ENCODE data around the gene CMIP. TPM values are rescaled to one million over a fixed set of nuclear protein-coding genes. Genes with fewer than 3 reads are reported as not detected.

CMIP gene
- total RNA-seq, 1 donor from 2014 or later: 6.6 TPM

- TF ChIP-seq EZH2phosphoT487 (IDR thresholded peaks at IDR 0.05) (no peak), EZH2 (IDR thresholded peaks at IDR 0.05) (no peak), CTCF (IDR thresholded peaks at IDR 0.05) (no peak)
- H3K4me3 Mint-ChIP-seq: no peak overlapping the region
- H3K4me1 ChIP-seq: peaks cover 9% of the 10 kb centered on the region
- H3K9ac ChIP-seq: no peak overlapping the region
- no peak for DNase-seq (ENCODE audit: low spot score)
- H3K27me3 ChIP-seq: no peaks in the 10 kb centered on the region
- no peaks in the 10 kb centered on the region for H3K36me3 ChIP-seq
- H3K27ac Mint-ChIP-seq: no peak overlapping the region
- no peak overlapping the region for H2AFZ ChIP-seq (replicated peaks)
- H3K9me3 Mint-ChIP-seq: no peaks in the 10 kb centered on the region
- H3F3A ChIP-seq (ENCODE audit: low read depth): no peaks in the 10 kb centered on the region
- peaks cover 73% of the 10 kb centered on the region for H4K20me1 ChIP-seq (ENCODE audit: low read depth)
- no peak overlapping the region for H3K27ac ChIP-seq
- no peak overlapping the region for H3K4me3 ChIP-seq
- H3K4me1 Mint-ChIP-seq: peaks cover 52% of the 10 kb centered on the region
- peaks cover 90% of the 10 kb centered on the region for H3K79me2 ChIP-seq (ENCODE audit: low read depth)
- H3K36me3 Mint-ChIP-seq: peaks cover 12% of the 10 kb centered on the region
- H3K4me2 ChIP-seq: no peak overlapping the region
- no peaks in the 10 kb centered on the region for H3K9me3 ChIP-seq (ENCODE audit: low read depth)
- H3K27me3 Mint-ChIP-seq (ENCODE audit: insufficient read depth, low read depth): peaks cover 4% of the 10 kb centered on the region
Measured at GRCh38 chr16:81480606-81481206, 36.1 kb downstream of the CMIP start.

DNA sequence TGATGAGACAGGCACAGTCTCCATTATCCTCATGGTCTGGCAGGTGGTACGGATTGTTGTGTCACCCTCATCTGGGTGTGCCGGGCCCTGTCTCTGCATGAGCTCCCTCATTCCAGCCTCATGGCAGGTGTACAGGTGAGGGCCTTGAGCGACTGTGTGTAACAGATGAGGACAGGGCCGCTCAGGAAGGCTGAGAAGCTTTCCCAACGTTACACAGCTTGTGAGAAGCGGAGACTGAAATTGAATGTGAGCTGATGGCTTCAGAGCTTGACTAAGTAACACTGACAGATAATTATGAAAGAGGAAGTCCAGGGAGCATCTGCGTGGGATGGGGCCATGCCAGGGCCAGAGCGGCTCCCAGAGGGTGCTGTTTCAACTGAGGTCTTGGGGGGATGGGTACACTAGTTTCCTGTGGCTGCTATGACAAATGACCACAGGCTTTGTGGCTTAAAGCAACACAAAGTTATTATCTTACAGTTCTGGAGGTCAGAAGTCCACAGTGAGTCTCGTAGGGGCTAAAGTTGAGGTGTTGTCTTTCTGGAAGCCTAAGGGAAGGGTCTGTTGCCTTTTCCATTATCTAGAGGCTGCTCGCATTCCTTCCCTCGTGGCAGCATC is 36.7 kb downstream of the CMIP start:
- Mint-ChIP-seq H3K4me3 (no peak overlapping the region), H3K4me1 (peaks cover 57% of the 10 kb centered on the region), H3K27ac (no peak overlapping the region), H3K9me3 (no peaks in the 10 kb centered on the region), H3K27me3 (ENCODE audit: insufficient read depth, low read depth) (peaks cover 3% of the 10 kb centered on the region), H3K36me3 (peaks cover 7% of the 10 kb centered on the region)
- peaks cover 9% of the 10 kb centered on the region for H3K4me1 ChIP-seq
- H2AFZ ChIP-seq (replicated peaks): no peak overlapping the region
- H3K79me2 ChIP-seq (ENCODE audit: low read depth): peaks cover 93% of the 10 kb centered on the region
- H3K27ac ChIP-seq: no peak overlapping the region
- no peak overlapping the region for H3K4me3 ChIP-seq
- no peaks in the 10 kb centered on the region for H3F3A ChIP-seq (ENCODE audit: low read depth)
- no peak for DNase-seq (ENCODE audit: low spot score)
- H4K20me1 ChIP-seq (ENCODE audit: low read depth): peaks cover 79% of the 10 kb centered on the region
- H3K4me2 ChIP-seq: no peak overlapping the region
- no peak for TF ChIP-seq EZH2 (IDR thresholded peaks at IDR 0.05)
- no peak for TF ChIP-seq CTCF (IDR thresholded peaks at IDR 0.05)
- no peak for TF ChIP-seq EZH2phosphoT487 (IDR thresholded peaks at IDR 0.05)
- no peak overlapping the region for H3K9ac ChIP-seq
- H3K36me3 ChIP-seq: no peaks in the 10 kb centered on the region
- no peaks in the 10 kb centered on the region for H3K27me3 ChIP-seq
- H3K9me3 ChIP-seq (ENCODE audit: low read depth): no peaks in the 10 kb centered on the region

DNA sequence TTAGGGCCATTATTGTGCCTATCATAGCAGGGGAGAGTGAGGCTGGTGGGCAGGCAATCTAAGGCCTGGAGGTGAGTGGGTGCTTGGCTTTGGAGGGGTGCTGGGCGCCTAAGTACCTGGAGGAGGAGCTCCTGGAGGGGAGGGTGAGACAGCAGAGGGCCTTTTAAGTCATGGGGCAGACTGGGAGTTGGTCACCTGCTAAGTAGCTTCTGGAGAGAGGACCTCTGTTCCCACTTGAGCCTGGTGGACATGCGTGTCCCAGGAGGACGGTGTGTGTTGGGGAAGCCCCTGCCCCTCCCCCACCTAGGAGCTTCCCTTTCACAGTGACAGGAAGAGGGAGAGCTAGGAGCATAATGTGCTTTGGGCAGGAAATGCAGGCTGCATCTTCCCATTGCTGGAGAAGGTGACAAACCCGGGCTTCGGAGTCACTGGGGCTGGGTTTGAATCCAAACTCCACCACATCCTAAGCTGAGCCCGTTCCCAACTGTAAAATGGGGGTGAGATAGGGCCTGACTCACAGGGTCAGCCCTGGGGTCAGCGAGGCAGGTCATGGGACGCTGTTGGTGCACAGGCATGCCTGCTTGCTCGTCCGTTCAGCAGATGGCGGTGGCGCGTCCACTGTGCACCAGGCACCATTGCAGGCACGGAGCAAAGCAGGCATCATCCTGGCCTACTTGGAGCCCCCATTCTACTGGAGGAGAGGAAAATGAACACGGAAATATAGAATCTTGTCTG is 37.9 kb downstream of the CMIP start:
- H3K27me3 Mint-ChIP-seq (ENCODE audit: insufficient read depth, low read depth): no peaks in the 10 kb centered on the region
- peaks cover 59% of the 10 kb centered on the region for H3K4me1 Mint-ChIP-seq

More for the DNA sequence above, 37.9 kb downstream of the CMIP start:
- no peaks in the 10 kb centered on the region for H3K36me3 ChIP-seq
- peaks cover 81% of the 10 kb centered on the region for H4K20me1 ChIP-seq (ENCODE audit: low read depth)
- no peaks in the 10 kb centered on the region for H3K27me3 ChIP-seq
- H2AFZ ChIP-seq (replicated peaks): no peak overlapping the region
- TF ChIP-seq CTCF (IDR thresholded peaks at IDR 0.05) (no peak), EZH2 (IDR thresholded peaks at IDR 0.05) (no peak), EZH2phosphoT487 (IDR thresholded peaks at IDR 0.05) (no peak)
- H3K4me2 ChIP-seq: no peak overlapping the region
- DNase-seq (ENCODE audit: low spot score): no peak
- peaks cover 2% of the 10 kb centered on the region for H3K36me3 Mint-ChIP-seq
- H3K27ac Mint-ChIP-seq: peak overlapping the region; percentile 87
- H3K9ac ChIP-seq: no peak overlapping the region
- H3K9me3 ChIP-seq (ENCODE audit: low read depth): no peaks in the 10 kb centered on the region
- H3K4me3 Mint-ChIP-seq: no peak overlapping the region
- no peaks in the 10 kb centered on the region for H3F3A ChIP-seq (ENCODE audit: low read depth)
- H3K79me2 ChIP-seq (ENCODE audit: low read depth): peaks cover 93% of the 10 kb centered on the region
- H3K9me3 Mint-ChIP-seq: no peaks in the 10 kb centered on the region
- no peak overlapping the region for H3K4me3 ChIP-seq
- peaks cover 14% of the 10 kb centered on the region for H3K4me1 ChIP-seq
- no peak overlapping the region for H3K27ac ChIP-seq

Data from neural progenitor cell (in vitro differentiated cells).